Heart right ventricle (tissue), 16 donors: ENCODE measurements around the gene FMO5. TPM values are rescaled to one million over a fixed set of nuclear protein-coding genes. Genes with fewer than 3 reads are reported as not detected.

Source experiments
- ATAC-seq, 8 donors: fragments of 200-7000 bp; cut with Tn5 transposase; one replicate each; pipeline ENCODE4 v1.9.1; 2020; ENCODE audit warnings: mild to moderate bottlenecking in 8 of 8, moderate library complexity in 8 of 8, moderate number of reproducible peaks in 1 of 8
- DNase-seq, 2 donors: peaks; one replicate each; pipeline ENCODE4 v3.0.0-alpha.2; 2020
- H3K27ac ChIP-seq, 10 donors: fragments of 200-600 bp; sonication (generic) in 2 of 10; one replicate each; pipeline versions ENCODE4 v1.5.0 to v1.8.0; 2020 to 2022; ENCODE audit warnings: mild to moderate bottlenecking in 3 of 10
- H3K27me3 ChIP-seq, 7 donors: fragments of 200-600 bp; one replicate each; pipeline ENCODE4 v1.8.0; 2021 to 2022; ENCODE audit warnings: mild to moderate bottlenecking in 2 of 7
- H3K36me3 ChIP-seq, 9 donors: fragments of 200-600 bp; sonication (generic) in 1 of 9; one replicate each; pipeline versions ENCODE4 v1.5.0 to v1.8.0; 2020 to 2022; ENCODE audit warnings: mild to moderate bottlenecking in 2 of 9
- H3K4me1 ChIP-seq, 9 donors: fragments of 200-600 bp; sonication (generic) in 1 of 9; one replicate each; pipeline versions ENCODE4 v1.5.0 to v1.8.0; 2020 to 2022; ENCODE audit warnings: mild to moderate bottlenecking in 4 of 9
- H3K4me3 ChIP-seq, 10 donors: fragments of 200-600 bp; sonication (generic) in 2 of 10; one replicate each; pipeline versions ENCODE4 v1.5.0 to v1.8.0; 2020 to 2022; ENCODE audit warnings: mild to moderate bottlenecking in 7 of 10, moderate library complexity in 2 of 10
- H3K9me3 ChIP-seq, 11 donors: fragments of 200-600 bp in 10 of 11; sonication (generic) in 2 of 11; one replicate each; pipeline versions ENCODE4 v1.5.0 to v1.8.0; 2013 to 2022; ENCODE audit warnings: mild to moderate bottlenecking in 2 of 11, control low read depth in 1 of 11, moderate library complexity in 1 of 11
- CTCF ChIP-seq, 9 donors: fragments of 200-600 bp; sonication (generic) in 2 of 9; IDR thresholded peaks; one replicate each; pipeline versions ENCODE4 v1.5.0 to v1.8.0; 2021 to 2022; ENCODE audit warnings: antibody characterized with exemption in 9 of 9, mild to moderate bottlenecking in 5 of 9, moderate library complexity in 1 of 9
- WGBS, 2 donors: extraction: QIAGEN DNeasy Blood & Tissue Kit; methylation state at CpG; one replicate each; pipeline ENCODE4 v1.1.7; 2013; ENCODE audit warnings: inconsistent platforms in 1 of 2; 5-methylcytosine and 5-hydroxymethylcytosine counted together
- intact Hi-C, 10 donors: fragments of 100-400 bp; cut with DNase I; formaldehyde crosslinking; loops; one replicate each; pipeline versions ENCODE4 v1.11.1 to v1.14.2; 2022
- polyA plus RNA-seq, 2 donors: library from polyadenylated mRNA; stranded (reverse); fragments of 200-250 nt; gene quantifications; one replicate each; pipeline ENCODE4 v1.2.3, GENCODE V29; 2013
- total RNA-seq, 10 donors: library from RNA; stranded (reverse); fragmentation: NEBNext Ultra II Directional in 3 of 10; extraction: Animal tissue kit (Norgen Biotek cat#: 25700) in 3 of 10; gene quantifications; one replicate each; pipeline versions ENCODE4 v1.2.1 to v1.2.4, GENCODE V29; 2021 to 2023
- donor health status: Arrhythmogenic right ventricular cardiomyopathy.
- donor health status: ischemic (EF 13 %, LVEDD 7.1; RV severe dilation, severe dysfunction).
- donor health status: healthy with polysubstance abuse.
- donor health status: DM: no; HTN: yes; CAD: no.
- donor health status: DM: no; HTN: no; CAD: no.
- donor health status: ischemic (EF 25% LVEDD 6.9; RV normal size, moderate dysfunction).
- donor health status: ischemic (EF 25% LVEDD 5.7; RV mildly dilated, moderate dysfunction).
- donor health status: healthy.
- donor health status: DM: yes; HTN: yes; CAD: no.
- donor health status: Ischemic cardiomyopathy.
- donor health status: ischemic (EF 35%, LVEDD 5.7; RV mildly dilated, moderate dysfunction).
- donor health status: nonischemic (EF 11% LVEDD 7.7; RV severe dilation, severe dysfunction).
- donor health status: DM: yes; HTN: yes; CAD: no.
- donor health status: PGD.
- donor health status: ischemic (EF 29% LVEDD 5.4; RV normal size, mild dysfunction).
- donor health status: nonischemic (EF 23%, LVEDD 6.1; RV moderate dilation, normal function).

Gene FMO5
- total and polyA plus RNA-seq, 12 donors = 0.20 to 21.7 (median 0.78) TPM

DNA sequence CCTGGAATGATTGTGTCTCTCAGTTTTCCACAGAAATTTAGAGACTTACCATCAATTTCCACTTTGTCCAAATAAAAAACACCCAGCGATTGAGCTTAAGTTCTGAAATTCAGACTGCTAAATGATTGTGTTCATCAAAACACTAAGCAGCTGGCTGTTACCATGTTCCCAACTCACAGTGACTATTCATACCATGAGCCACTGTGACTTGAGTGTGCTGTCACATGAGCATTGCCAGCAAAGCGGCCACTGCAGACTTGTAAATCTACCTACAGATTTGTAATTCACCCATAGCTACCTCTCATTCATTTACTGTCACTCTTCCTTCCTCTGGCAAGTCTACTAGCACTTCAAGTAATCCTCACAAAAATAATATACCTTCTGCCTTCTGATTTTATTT is 35.6 kb downstream of the FMO5 start:
- Histone ChIP-seq H3K4me3 (no peak overlapping the region), H3K9me3 (peaks cover 0 to 17% (median 0%) of the 10 kb centered on the region in 11 donors), H3K4me1 (no peaks in the 10 kb centered on the region), H3K27me3 (no peaks in the 10 kb centered on the region), H3K27ac (no peak overlapping the region), H3K36me3 (peaks cover 0 to 9% (median 0%) of the 10 kb centered on the region in 9 donors)
- ATAC-seq (no peak), DNase-seq (no peak)
- TF ChIP-seq CTCF (IDR thresholded peaks at IDR 0.05) = no peak
- intact Hi-C loops = no loop called here
- 89 to 94% methylated on average over 2 of the region's 2 CpGs for WGBS, 2 donors

- no peak for TF ChIP-seq CTCF (IDR thresholded peaks at IDR 0.05)
- ATAC-seq = no peak
Observed at GRCh38 chr1:147185432-147185831, 39.7 kb downstream of the FMO5 start.

GRCh38 chr1:147177611-147178380 is 47.3 kb downstream of the FMO5 start:
- TF ChIP-seq CTCF (IDR thresholded peaks at IDR 0.05) = peak in 1 of 9 donors; percentile 7
- DNase-seq = peak in 1 of 2 donors; percentile 14
- peak overlapping the region in 2 of 10 donors; percentile 40 to 54 for H3K27ac ChIP-seq
- no peaks in the 10 kb centered on the region for H3K27me3 ChIP-seq
- H3K4me3 ChIP-seq = peak overlapping the region in 3 of 10 donors; percentile 17 to 29 (median 19)
- H3K9me3 ChIP-seq = no peaks in the 10 kb centered on the region
- WGBS, 2 donors = 29% methylated on average over 36 of the region's 36 CpGs
- intact Hi-C loops = no loop called here
- H3K4me1 ChIP-seq = peaks cover 0 to 21% (median 13%) of the 10 kb centered on the region in 9 donors
- H3K36me3 ChIP-seq = peaks cover 0 to 31% (median 0%) of the 10 kb centered on the region in 9 donors
- peak in 2 of 8 donors; percentile 27 to 55 for ATAC-seq

More at GRCh38 chr1:147185432-147185831, 39.7 kb downstream of the FMO5 start:
- DNase-seq = no peak
- H3K27me3 ChIP-seq = no peaks in the 10 kb centered on the region
- WGBS, 2 donors = 89 to 90% methylated on average over 2 of the region's 2 CpGs
- H3K4me1 ChIP-seq = no peaks in the 10 kb centered on the region
- intact Hi-C loops = no loop called here
- no peak overlapping the region for H3K27ac ChIP-seq
- peaks cover 0 to under 1% (median 0%) of the 10 kb centered on the region in 11 donors for H3K9me3 ChIP-seq
- no peak overlapping the region for H3K4me3 ChIP-seq
- peaks cover 0 to 9% (median 0%) of the 10 kb centered on the region in 9 donors for H3K36me3 ChIP-seq

DNA sequence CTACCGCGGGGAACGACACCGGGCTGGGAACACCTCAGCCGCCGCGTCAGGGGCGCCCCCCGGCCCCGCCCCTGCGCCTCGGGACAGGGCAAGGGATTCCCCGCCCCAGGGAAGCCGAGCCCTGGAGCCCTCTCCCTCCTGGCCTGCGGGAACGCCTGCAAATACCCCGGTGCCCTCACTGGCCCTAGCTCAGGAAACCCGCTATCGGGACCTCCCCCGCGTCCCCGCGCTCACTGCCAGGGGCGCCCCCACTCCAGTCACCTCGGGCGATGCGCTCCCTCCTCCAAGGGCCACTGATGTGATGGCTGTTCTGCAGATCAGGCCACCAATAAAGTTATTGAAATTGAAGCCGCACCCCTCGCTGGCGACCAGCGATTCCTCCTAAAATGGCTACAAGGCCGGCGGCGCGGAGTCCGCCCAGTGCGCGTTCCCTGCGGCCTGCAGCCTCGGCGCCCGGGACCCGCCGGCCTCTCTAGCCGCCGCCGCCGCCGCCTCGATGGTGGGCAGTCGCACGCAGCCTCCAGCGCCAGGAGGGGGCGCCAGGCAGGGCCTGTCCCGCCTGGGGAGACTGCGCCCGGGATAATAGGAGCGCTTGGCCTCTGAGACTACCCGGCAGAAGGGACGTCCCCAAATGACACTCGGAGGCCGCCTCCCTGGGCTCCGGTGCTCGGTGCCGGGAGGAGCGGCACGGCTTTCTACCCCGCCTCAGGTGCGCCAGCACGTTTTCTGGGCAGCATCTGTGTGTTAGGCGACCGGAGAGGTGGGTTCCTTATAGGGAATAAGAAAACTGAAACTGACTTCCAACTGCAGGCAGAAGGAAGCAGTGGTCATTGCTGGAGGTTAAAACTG is 52.7 kb downstream of the FMO5 start, which contains the start of gene PRKAB2:
Gene PRKAB2, minus strand, starts transcription at position 303 of the 849 bp plus-strand sequence. CDS start 326 bp downstream, outside the sequence.
- peak; percentile 84 to 100 (median 96) for TF ChIP-seq CTCF (IDR thresholded peaks at IDR 0.05)
- ATAC-seq (peak; percentile 95 to 99 (median 97)), DNase-seq (peak; percentile 96)
- H3K4me1 ChIP-seq = peaks cover 3 to 60% (median 47%) of the 10 kb centered on the region in 9 donors
- peaks cover 0 to 32% (median 0%) of the 10 kb centered on the region in 9 donors for H3K36me3 ChIP-seq
- H3K27me3 ChIP-seq = no peaks in the 10 kb centered on the region
- no peaks in the 10 kb centered on the region for H3K9me3 ChIP-seq
- H3K4me3 ChIP-seq = peak within 1 kb of the TSS; percentile 58 to 99 (median 90)
- intact Hi-C loops = loop anchor here (1.0 to 5.0 kb wide), 5 partner anchors 55 to 71 kb away; partner anchors contain the start of genes CHD1L (in 7 of the 10) and FMO5 (in 2 of the 10)
- H3K27ac ChIP-seq = peak within 1 kb of the TSS; percentile 74 to 98 (median 94)
- 1% methylated on average over 72 of the region's 72 CpGs for WGBS, 2 donors
